HepG2 (cell line): Measurements from ENCODE around the gene C20orf144. TPM values are rescaled to one million over a fixed set of nuclear protein-coding genes. Genes with fewer than 3 reads are reported as not detected.

Source experiments
- ATAC-seq: fragments of 200-7000 bp; cut with Tn5 transposase; 3 replicates; pipeline ENCODE4 v1.9.1; 2020; ENCODE audit warnings: mild to moderate bottlenecking, moderate library complexity
- BruUV-seq: library from RNA; stranded (reverse); fragments of 400-500 nt; replicated peaks from 2 replicates; lab custom pipeline; 2021; lab: Mats Ljungman, UMichigan
- CTCF ChIA-PET: fragments of 300-600 bp; formaldehyde crosslinking; extraction: SDS; loops from one replicate; lab custom pipeline; 2021; ENCODE audit warnings: low total read pairs, inconsistent platforms, low intra/inter-chr PET ratio; lab: Yijun Ruan, JAX
- POLR2A ChIA-PET: fragments of 350-600 bp; sonication (Branson Sonifier 250); formaldehyde crosslinking; loops from one replicate; lab custom pipeline; 2020; ENCODE audit warnings: antibody characterized with exemption, inconsistent platforms; lab: Yijun Ruan, JAX
- DNase-seq: peaks from one replicate; pipeline ENCODE4 v3.0.0-alpha.2; 2015; ENCODE audit warnings: low spot score
- FAIRE-seq: peaks from 3 replicates; lab custom pipeline; 2011; peaks lifted over from hg19 to GRCh38; lab: Jason Lieb, UNC
- H2AFZ ChIP-seq: one replicate; pipeline ENCODE4 v1.6.1; 2011; ENCODE audit warnings: low read length, inconsistent platforms
- H3K27ac ChIP-seq: fragments of 300-600 bp; 3 replicates; pipeline ENCODE4 v1.8.0; 2011; ENCODE audit warnings: mixed run types, mild to moderate bottlenecking, mixed read lengths, low read length, inconsistent platforms; ENCODE audit not compliant: insufficient read depth; ENCODE audit errors: extremely low read length
- H3K27me3 ChIP-seq, 2 experiments: fragments of 200-600 bp in 1 of 2; 2 replicates in 1 of 2; 3 replicates in 1 of 2; pipeline versions ENCODE4 v1.6.0 to v1.8.0; 2011; ENCODE audit warnings: low read length in 2 of 2, mild to moderate bottlenecking in 2 of 2, moderate library complexity in 2 of 2, inconsistent platforms in 1 of 2; ENCODE audit not compliant: insufficient read depth in 2 of 2, control insufficient read depth in 1 of 2
- H3K36me3 ChIP-seq, 2 experiments: fragments of 200-600 bp in 1 of 2; replicated peaks in 1 of 2; 2 replicates in 1 of 2; 3 replicates in 1 of 2; pipeline versions ENCODE4 v1.5.1 to v1.8.0; 2011; ENCODE audit warnings: low read length in 2 of 2, inconsistent platforms in 1 of 2; ENCODE audit not compliant: insufficient read depth in 2 of 2, control insufficient read depth in 1 of 2
- H3K4me1 ChIP-seq: 2 replicates; pipeline ENCODE4 v1.5.1; 2012; ENCODE audit warnings: low read length, inconsistent platforms; ENCODE audit not compliant: insufficient read depth
- H3K4me2 ChIP-seq: 2 replicates; pipeline ENCODE4 v1.6.0; 2011; ENCODE audit warnings: low read depth, low read length, inconsistent platforms
- H3K4me3 ChIP-seq, 3 experiments: fragments of 200-600 bp in 1 of 3; sonication (generic), shearing (Covaris generic) in 1 of 3; replicated peaks in 1 of 3; 2 replicates each; pipeline ENCODE4 v1.5.1; 2011 to 2016; ENCODE audit warnings: low read length in 3 of 3, inconsistent platforms in 2 of 3, low read depth in 2 of 3, mild to moderate bottlenecking in 2 of 3, control low read depth in 1 of 3, mixed read lengths in 1 of 3; ENCODE audit not compliant: insufficient read depth in 1 of 3
- H3K79me2 ChIP-seq: one replicate; pipeline ENCODE4 v1.6.1; 2011; ENCODE audit warnings: low read length, inconsistent platforms; ENCODE audit not compliant: insufficient read depth
- H3K9ac ChIP-seq: 2 replicates; pipeline ENCODE4 v1.6.0; 2011; ENCODE audit warnings: mild to moderate bottlenecking, low read depth, low read length, inconsistent platforms; ENCODE audit not compliant: insufficient read depth
- H3K9me3 ChIP-seq: 2 replicates; pipeline ENCODE4 v1.5.1; 2012; ENCODE audit warnings: mild to moderate bottlenecking, low read length
- H4K20me1 ChIP-seq: 2 replicates; pipeline ENCODE4 v1.6.0; 2011; ENCODE audit warnings: inconsistent platforms, mild to moderate bottlenecking, low read length, moderate library complexity; ENCODE audit not compliant: insufficient read depth
- ATF7-NPFF ChIP-seq: sonication (generic); formaldehyde crosslinking; IDR thresholded peaks from 2 replicates; pipeline ENCODE4 v1.8.1; 2023; ENCODE audit warnings: mild to moderate bottlenecking, low read depth, missing genetic modification reagents, moderate library complexity
- CAMTA2 ChIP-seq: sonication (generic); formaldehyde crosslinking; IDR thresholded peaks from 2 replicates; pipeline ENCODE4 v1.4.0; 2020; ENCODE audit warnings: mild to moderate bottlenecking, missing genetic modification reagents, borderline replicate concordance
- CENPT ChIP-seq: sonication (generic); formaldehyde crosslinking; IDR thresholded peaks from 2 replicates; pipeline ENCODE4 v1.8.0; 2022; ENCODE audit warnings: low read depth, mild to moderate bottlenecking, moderate library complexity, missing genetic modification reagents
- GFI1 ChIP-seq: sonication (generic); formaldehyde crosslinking; IDR thresholded peaks from 2 replicates; pipeline ENCODE4 v1.5.0; 2020; ENCODE audit warnings: missing genetic modification reagents, mild to moderate bottlenecking, borderline replicate concordance
- HCFC1 ChIP-seq: fragments of 150-350 bp; IDR thresholded peaks from 2 replicates; pipeline ENCODE4 v1.6.1; 2014; ENCODE audit warnings: low read depth, low read length
- JUN ChIP-seq: sonication (generic); formaldehyde crosslinking; IDR thresholded peaks from 2 replicates; pipeline ENCODE4 v1.4.0; 2020; ENCODE audit warnings: mild to moderate bottlenecking, missing genetic modification reagents
- KLF6 ChIP-seq: IDR thresholded peaks from 2 replicates; pipeline ENCODE4 v1.8.0; 2016; ENCODE audit warnings: missing biosample characterization, missing genetic modification reagents
- RARG ChIP-seq: sonication (generic); formaldehyde crosslinking; IDR thresholded peaks from 2 replicates; pipeline ENCODE4 v1.4.0; 2020; ENCODE audit warnings: low read depth, mild to moderate bottlenecking, missing genetic modification reagents
- YY1 ChIP-seq: IDR thresholded peaks from 2 replicates; pipeline ENCODE4 v1.6.1; 2011; ENCODE audit warnings: low read length, low read depth, moderate library complexity, mild to moderate bottlenecking; ENCODE audit not compliant: insufficient read depth, insufficient replicate concordance
- ZFP36 ChIP-seq: fragments of 150-350 bp; IDR thresholded peaks from 2 replicates; pipeline ENCODE4 v1.6.1; 2018; ENCODE audit warnings: borderline replicate concordance, low read length, low read depth; ENCODE audit not compliant: partially characterized antibody
- ZNF530 ChIP-seq: sonication (generic); formaldehyde crosslinking; IDR thresholded peaks from 2 replicates; pipeline ENCODE4 v1.5.0; 2020; ENCODE audit warnings: low read depth, mild to moderate bottlenecking, missing genetic modification reagents
- ZSCAN12 ChIP-seq: sonication (generic); formaldehyde crosslinking; IDR thresholded peaks from 2 replicates; pipeline ENCODE4 v1.9.0; 2021; ENCODE audit warnings: mild to moderate bottlenecking, missing genetic modification reagents
- WGBS: methylation state at CpG from one replicate; pipeline ENCODE4 v1.1.6; 2017; ENCODE audit warnings: low lambda C conversion rate; 5-methylcytosine and 5-hydroxymethylcytosine counted together
- in situ Hi-C: cut with HindIII; loops from 2 replicates; pipeline ENCODE4 v1.10.0; 2017; ENCODE audit warnings: low pct_unique_long_range_greater_than_20kb; ENCODE audit not compliant: extremely low pct_ligation_motif_present
- intact Hi-C: fragments of 100-400 bp; cut with micrococcal nuclease; formaldehyde crosslinking; loops from one replicate; pipeline ENCODE4 v1.10.0; 2022; ENCODE audit not compliant: unreplicated experiment
- polyA plus RNA-seq, 8 experiments: library from polyadenylated mRNA; depleted of rRNA in 3 of 8; stranded (reverse) in 7 of 8; unstranded in 1 of 8; fragments of >200 nt; fragmentation: Illumina TruSeq in 4 of 8; extraction: Trizol in 4 of 8; gene quantifications; 2 replicates each; pipeline versions ENCODE4 v1.2.1 to v1.2.3, GENCODE V29; 2011 to 2016; ENCODE audit warnings: low read depth in 4 of 8, missing spikeins in 1 of 8, mixed read lengths in 1 of 8; ENCODE audit not compliant: insufficient read depth in 1 of 8
- total RNA-seq, 5 experiments: library from RNA; depleted of rRNA; stranded (reverse); fragments of >200 nt; fragmentation: Illumina TruSeq; extraction: Trizol; gene quantifications; 2 replicates each; pipeline ENCODE4 v1.2.3, GENCODE V29; 2016; ENCODE audit warnings: low read depth in 1 of 5
- TF ChIP-seq, protein P1 (sequence below): sonication (generic); formaldehyde crosslinking; IDR thresholded peaks from 2 replicates; pipeline ENCODE4 v1.4.0; 2020; ENCODE audit warnings: missing genetic modification reagents, borderline replicate concordance
- TF ChIP-seq, protein P2 (sequence below): sonication (generic); formaldehyde crosslinking; IDR thresholded peaks from 2 replicates; pipeline ENCODE4 v1.4.0; 2020; ENCODE audit warnings: mild to moderate bottlenecking, missing genetic modification reagents
- TF ChIP-seq, protein P3 (sequence below): sonication (generic); formaldehyde crosslinking; conservative IDR thresholded peaks from 2 replicates; pipeline ENCODE4 v1.8.1; 2023; ENCODE audit warnings: missing genetic modification reagents

Gene C20orf144
- total and polyA plus RNA-seq, 2 of the 13 experiments (the other 11 are each of a cell fraction or from before 2014, with no cell fraction given) = 0.09 to 0.16 TPM

DNA sequence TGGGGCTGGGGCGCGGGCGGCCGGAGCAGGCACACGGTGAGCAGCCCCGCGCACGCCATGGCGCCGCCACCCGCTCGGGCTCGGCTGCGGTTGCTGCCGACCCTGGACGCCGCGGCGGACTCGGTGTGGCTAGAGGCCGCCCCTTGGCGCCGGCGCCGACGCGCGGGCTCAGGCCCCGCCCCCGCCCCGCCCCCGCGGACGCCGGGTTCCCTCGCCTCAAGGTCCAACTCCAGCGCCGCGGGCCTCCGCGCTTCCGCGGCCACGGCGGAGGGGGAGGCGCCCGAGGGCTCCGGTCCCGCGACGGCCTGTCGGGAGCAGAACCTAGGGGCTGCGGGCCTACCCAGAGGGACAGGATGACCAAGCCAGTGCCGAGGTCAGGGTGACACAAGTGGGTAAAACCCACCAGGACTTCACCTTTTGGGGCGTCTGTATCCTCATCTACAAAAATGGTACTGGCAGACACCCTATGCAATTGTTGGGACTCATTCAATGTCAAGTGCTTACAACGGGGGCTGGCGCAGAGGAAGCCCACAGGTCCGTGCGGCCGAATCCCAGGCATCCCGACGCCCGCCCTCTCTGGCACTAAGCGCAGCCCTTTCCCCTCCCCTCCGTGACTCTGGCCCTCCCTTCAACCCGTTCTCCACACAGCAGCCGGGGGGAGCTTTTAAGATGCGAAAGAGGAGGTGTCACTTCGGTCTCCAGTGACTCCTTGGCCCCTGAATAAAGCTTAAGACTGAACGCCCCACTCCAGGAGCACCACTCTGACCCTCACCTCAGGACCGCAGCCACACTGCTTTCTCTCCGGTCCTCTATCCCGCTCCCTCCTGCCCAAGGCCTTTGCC lies 12.4 kb downstream of the C20orf144 start, which contains the start of gene NECAB3:
NECAB3 (minus strand) TSS at position 135 of the 842 bp plus-strand sequence; CDS start at position 59, 76 bp downstream.
- Histone ChIP-seq H3K4me1 (peaks cover 51% of the 10 kb centered on the region), H3K4me2 (peak within 1 kb of the TSS; percentile 93), H2AFZ (peak within 1 kb of the TSS; percentile 75), H3K27me3 (peaks cover 0 to 3% of the 10 kb centered on the region in 2 experiments; a peak in 1 of 5 replicates), H3K9ac (peak within 1 kb of the TSS; percentile 94), H3K27ac (peak within 1 kb of the TSS; percentile 81), H3K4me3 (peak within 1 kb of the TSS; percentile 81 to 96 (median 96)), H3K79me2 (peaks cover 24% of the 10 kb centered on the region), H4K20me1 (0 out of 2 replicates have a peak, but pooled peaks cover 3% of the 10 kb centered on the region), H3K36me3 (peaks cover 7 to 49% of the 10 kb centered on the region in 2 experiments), H3K9me3 (no peaks in the 10 kb centered on the region)
- POLR2A ChIA-PET = interaction anchor here (0.5 to 2.6 kb wide), 10 partner anchors 9 to 322 kb away, joined by 3 to 16 read pairs (median 5); partner anchors contain the start of genes ACTL10, SNTA1 and ZNF341
- CTCF ChIA-PET = no interaction called here
- intact Hi-C loops (loop anchor here (1.0 to 5.0 kb wide), 3 partner anchors 11 to 323 kb away; partner anchors contain the start of gene ZNF341), in situ Hi-C loops (no loop called here)
- FAIRE-seq = peak; percentile 28
- BruUV-seq = TSS peak; percentile 84
- WGBS = 4% methylated on average over 43 of the region's 73 CpGs
- peak; percentile 81 for ATAC-seq
- DNase-seq = peak; percentile 82
- TF ChIP-seq CAMTA2 = no peak; the same call in 1 of the 2 replicates
- TF ChIP-seq GFI1 = peak; percentile 67
- TF ChIP-seq YY1 = peak; percentile 87
- TF ChIP-seq ZNF530 (CRISPR knock-in tag) = no peak
- no peak for TF ChIP-seq CENPT (CRISPR knock-in tag)
- TF ChIP-seq KLF6 (CRISPR knock-in tag) = peak; percentile 38
- TF ChIP-seq ZFP36 = no peak
- TF ChIP-seq HCFC1 = no peak
- TF ChIP-seq ZSCAN12 = peak; percentile 88; the same call in 1 of the 2 replicates
- TF ChIP-seq, protein P1, sequence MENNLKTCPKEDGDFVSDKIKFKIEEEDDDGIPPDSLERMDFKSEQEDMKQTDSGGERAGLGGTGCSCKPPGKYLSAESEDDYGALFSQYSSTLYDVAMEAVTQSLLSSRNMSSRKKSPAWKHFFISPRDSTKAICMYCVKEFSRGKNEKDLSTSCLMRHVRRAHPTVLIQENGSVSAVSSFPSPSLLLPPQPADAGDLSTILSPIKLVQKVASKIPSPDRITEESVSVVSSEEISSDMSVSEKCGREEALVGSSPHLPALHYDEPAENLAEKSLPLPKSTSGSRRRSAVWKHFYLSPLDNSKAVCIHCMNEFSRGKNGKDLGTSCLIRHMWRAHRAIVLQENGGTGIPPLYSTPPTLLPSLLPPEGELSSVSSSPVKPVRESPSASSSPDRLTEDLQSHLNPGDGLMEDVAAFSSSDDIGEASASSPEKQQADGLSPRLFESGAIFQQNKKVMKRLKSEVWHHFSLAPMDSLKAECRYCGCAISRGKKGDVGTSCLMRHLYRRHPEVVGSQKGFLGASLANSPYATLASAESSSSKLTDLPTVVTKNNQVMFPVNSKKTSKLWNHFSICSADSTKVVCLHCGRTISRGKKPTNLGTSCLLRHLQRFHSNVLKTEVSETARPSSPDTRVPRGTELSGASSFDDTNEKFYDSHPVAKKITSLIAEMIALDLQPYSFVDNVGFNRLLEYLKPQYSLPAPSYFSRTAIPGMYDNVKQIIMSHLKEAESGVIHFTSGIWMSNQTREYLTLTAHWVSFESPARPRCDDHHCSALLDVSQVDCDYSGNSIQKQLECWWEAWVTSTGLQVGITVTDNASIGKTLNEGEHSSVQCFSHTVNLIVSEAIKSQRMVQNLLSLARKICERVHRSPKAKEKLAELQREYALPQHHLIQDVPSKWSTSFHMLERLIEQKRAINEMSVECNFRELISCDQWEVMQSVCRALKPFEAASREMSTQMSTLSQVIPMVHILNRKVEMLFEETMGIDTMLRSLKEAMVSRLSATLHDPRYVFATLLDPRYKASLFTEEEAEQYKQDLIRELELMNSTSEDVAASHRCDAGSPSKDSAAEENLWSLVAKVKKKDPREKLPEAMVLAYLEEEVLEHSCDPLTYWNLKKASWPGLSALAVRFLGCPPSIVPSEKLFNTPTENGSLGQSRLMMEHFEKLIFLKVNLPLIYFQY (CRISPR knock-in tag) = peak; percentile 42; the same call in 1 of the 2 replicates
- TF ChIP-seq JUN = peak; percentile 80
- TF ChIP-seq, protein P2, sequence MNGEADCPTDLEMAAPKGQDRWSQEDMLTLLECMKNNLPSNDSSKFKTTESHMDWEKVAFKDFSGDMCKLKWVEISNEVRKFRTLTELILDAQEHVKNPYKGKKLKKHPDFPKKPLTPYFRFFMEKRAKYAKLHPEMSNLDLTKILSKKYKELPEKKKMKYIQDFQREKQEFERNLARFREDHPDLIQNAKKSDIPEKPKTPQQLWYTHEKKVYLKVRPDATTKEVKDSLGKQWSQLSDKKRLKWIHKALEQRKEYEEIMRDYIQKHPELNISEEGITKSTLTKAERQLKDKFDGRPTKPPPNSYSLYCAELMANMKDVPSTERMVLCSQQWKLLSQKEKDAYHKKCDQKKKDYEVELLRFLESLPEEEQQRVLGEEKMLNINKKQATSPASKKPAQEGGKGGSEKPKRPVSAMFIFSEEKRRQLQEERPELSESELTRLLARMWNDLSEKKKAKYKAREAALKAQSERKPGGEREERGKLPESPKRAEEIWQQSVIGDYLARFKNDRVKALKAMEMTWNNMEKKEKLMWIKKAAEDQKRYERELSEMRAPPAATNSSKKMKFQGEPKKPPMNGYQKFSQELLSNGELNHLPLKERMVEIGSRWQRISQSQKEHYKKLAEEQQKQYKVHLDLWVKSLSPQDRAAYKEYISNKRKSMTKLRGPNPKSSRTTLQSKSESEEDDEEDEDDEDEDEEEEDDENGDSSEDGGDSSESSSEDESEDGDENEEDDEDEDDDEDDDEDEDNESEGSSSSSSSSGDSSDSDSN (CRISPR knock-in tag) = peak; percentile 95
- peak; percentile 71; the same call in 1 of the 2 replicates for TF ChIP-seq RARG
- TF ChIP-seq, protein P3, sequence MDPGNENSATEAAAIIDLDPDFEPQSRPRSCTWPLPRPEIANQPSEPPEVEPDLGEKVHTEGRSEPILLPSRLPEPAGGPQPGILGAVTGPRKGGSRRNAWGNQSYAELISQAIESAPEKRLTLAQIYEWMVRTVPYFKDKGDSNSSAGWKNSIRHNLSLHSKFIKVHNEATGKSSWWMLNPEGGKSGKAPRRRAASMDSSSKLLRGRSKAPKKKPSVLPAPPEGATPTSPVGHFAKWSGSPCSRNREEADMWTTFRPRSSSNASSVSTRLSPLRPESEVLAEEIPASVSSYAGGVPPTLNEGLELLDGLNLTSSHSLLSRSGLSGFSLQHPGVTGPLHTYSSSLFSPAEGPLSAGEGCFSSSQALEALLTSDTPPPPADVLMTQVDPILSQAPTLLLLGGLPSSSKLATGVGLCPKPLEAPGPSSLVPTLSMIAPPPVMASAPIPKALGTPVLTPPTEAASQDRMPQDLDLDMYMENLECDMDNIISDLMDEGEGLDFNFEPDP (CRISPR knock-in tag) = no peak
- TF ChIP-seq ATF7-NPFF = peak; percentile 92
